Calu3 (cell line): ENCODE measurements around the gene ACTBL2. TPM values are rescaled to one million over a fixed set of nuclear protein-coding genes. Genes with fewer than 3 reads are reported as not detected.

Source experiments
- BruUV-seq: library from RNA; stranded (reverse); fragments of 400-500 nt; replicated peaks from 2 replicates; lab custom pipeline; 2021; lab: Mats Ljungman, UMichigan
- CTCF ChIA-PET: fragments of 300-600 bp; sonication (Branson Sonifier 250); formaldehyde crosslinking; loops from one replicate; lab custom pipeline; 2022; ENCODE audit warnings: antibody characterized with exemption; lab: Charles Lee
- DNase-seq: peaks from one replicate; pipeline ENCODE4 v3.0.0; 2022
- H3K27ac Mint-ChIP-seq: one replicate; pipeline ENCODE4 v1.8.0; 2022; ENCODE audit warnings: mixed read lengths; ENCODE audit not compliant: unreplicated experiment
- H3K27me3 Mint-ChIP-seq: one replicate; pipeline ENCODE4 v1.8.0; 2022; ENCODE audit warnings: mixed read lengths; ENCODE audit not compliant: unreplicated experiment
- H3K36me3 Mint-ChIP-seq: one replicate; pipeline ENCODE4 v1.8.0; 2022; ENCODE audit warnings: mild to moderate bottlenecking, moderate library complexity, mixed read lengths; ENCODE audit not compliant: insufficient read depth, unreplicated experiment
- H3K4me1 Mint-ChIP-seq: one replicate; pipeline ENCODE4 v1.8.0; 2022; ENCODE audit warnings: mild to moderate bottlenecking, low read depth, mixed read lengths; ENCODE audit not compliant: unreplicated experiment
- H3K4me3 Mint-ChIP-seq: one replicate; pipeline ENCODE4 v1.8.0; 2022; ENCODE audit warnings: mild to moderate bottlenecking, low read depth, moderate library complexity, mixed read lengths; ENCODE audit not compliant: unreplicated experiment
- H3K9me3 Mint-ChIP-seq: one replicate; pipeline ENCODE4 v1.8.0; 2022; ENCODE audit warnings: low read depth, mixed read lengths; ENCODE audit not compliant: unreplicated experiment
- CTCF ChIP-seq: fragments of 200-600 bp; IDR thresholded peaks from one replicate; pipeline ENCODE4 v1.8.0; 2022; ENCODE audit warnings: antibody characterized with exemption; ENCODE audit not compliant: unreplicated experiment
- intact Hi-C: fragments of 100-400 bp; cut with micrococcal nuclease; formaldehyde crosslinking; loops from one replicate; pipeline ENCODE4 v1.10.0; 2022; ENCODE audit not compliant: unreplicated experiment
- total RNA-seq: library from RNA; stranded (reverse); gene quantifications from 2 replicates; pipeline ENCODE4 v1.2.3, GENCODE V29; 2022

The ACTBL2 gene
- total RNA-seq, 1 experiment from 2014 or later, result 0.45 TPM

- no TSS peak for BruUV-seq
- Mint-ChIP-seq H3K4me1 (peaks cover 27% of the 10 kb centered on the region), H3K36me3 (peaks cover 6% of the 10 kb centered on the region), H3K4me3 (no peak overlapping the region), H3K27ac (no peak overlapping the region), H3K9me3 (peaks cover 4% of the 10 kb centered on the region), H3K27me3 (no peaks in the 10 kb centered on the region)
- TF ChIP-seq CTCF, result no peak
- CTCF ChIA-PET, result no interaction called here
- intact Hi-C loops, result loop anchor here (5.0 to 10.0 kb wide), 3 partner anchors 49 to 453 kb away; no protein-coding TSS in a partner anchor
- DNase-seq, result no peak
Measured at GRCh38 chr5:57431759-57432158, 50.9 kb downstream of the ACTBL2 start.
